Astrocyte (in vitro differentiated cells and primary cell): ENCODE results near the gene RNF149. TPM values are rescaled to one million over a fixed set of nuclear protein-coding genes. Genes with fewer than 3 reads are reported as not detected.
"Not testable (repeated sequence)": the region's sequence is repeated elsewhere in the genome, so short reads cannot be mapped to it uniquely, and the experiment has no call there.

Experiments used
- DNase-seq: peaks from one replicate; pipeline ENCODE4 v3.0.0-alpha.2; 2010; ENCODE audit warnings: low read depth
- FAIRE-seq: peaks from 2 replicates; lab custom pipeline; 2011; peaks lifted over from hg19 to GRCh38; lab: Jason Lieb, UNC
- H2AFZ ChIP-seq: 2 replicates; pipeline ENCODE4 v1.6.0; 2012; ENCODE audit warnings: low read depth, low read length, inconsistent platforms
- H3K27ac ChIP-seq: 2 replicates; pipeline ENCODE4 v1.5.1; 2011; ENCODE audit warnings: low read depth, low read length, inconsistent platforms
- H3K27me3 ChIP-seq: 2 replicates; pipeline ENCODE4 v1.6.0; 2011; ENCODE audit warnings: low read length, inconsistent platforms; ENCODE audit not compliant: insufficient read depth
- H3K36me3 ChIP-seq: 2 replicates; pipeline ENCODE4 v1.5.1; 2011; ENCODE audit warnings: low read length, inconsistent platforms; ENCODE audit not compliant: insufficient read depth
- H3K4me1 ChIP-seq: 2 replicates; pipeline ENCODE4 v1.5.1; 2011; ENCODE audit warnings: low read length, inconsistent platforms; ENCODE audit not compliant: insufficient read depth
- H3K4me2 ChIP-seq: 2 replicates; pipeline ENCODE4 v1.6.0; 2012; ENCODE audit warnings: low read length, inconsistent platforms
- H3K4me3 ChIP-seq: 2 replicates; pipeline ENCODE4 v1.5.1; 2011; ENCODE audit warnings: low read depth, mild to moderate bottlenecking, low read length, inconsistent platforms; ENCODE audit not compliant: insufficient read depth
- H3K79me2 ChIP-seq: 2 replicates; pipeline ENCODE4 v1.6.0; 2012; ENCODE audit warnings: mild to moderate bottlenecking, low read length, inconsistent platforms; ENCODE audit not compliant: insufficient read depth
- H3K9ac ChIP-seq: 2 replicates; pipeline ENCODE4 v1.6.0; 2012; ENCODE audit warnings: mild to moderate bottlenecking, low read length, inconsistent platforms
- H3K9me3 ChIP-seq: 2 replicates; pipeline ENCODE4 v1.5.1; 2012; ENCODE audit warnings: low read depth, mild to moderate bottlenecking, low read length, inconsistent platforms; ENCODE audit not compliant: insufficient read depth
- H4K20me1 ChIP-seq: 2 replicates; pipeline ENCODE4 v1.6.0; 2012; ENCODE audit warnings: low read length, inconsistent platforms; ENCODE audit not compliant: insufficient read depth
- H3K27ac Mint-ChIP-seq: one replicate; pipeline ENCODE4 v1.8.0; 2021; ENCODE audit warnings: mild to moderate bottlenecking, mixed read lengths; ENCODE audit not compliant: unreplicated experiment
- H3K27me3 Mint-ChIP-seq: one replicate; pipeline ENCODE4 v1.8.0; 2021; ENCODE audit warnings: low read depth, mixed read lengths; ENCODE audit not compliant: unreplicated experiment
- H3K36me3 Mint-ChIP-seq: one replicate; pipeline ENCODE4 v1.8.0; 2021; ENCODE audit warnings: low read depth, mixed read lengths; ENCODE audit not compliant: unreplicated experiment
- H3K4me1 Mint-ChIP-seq: one replicate; pipeline ENCODE4 v1.8.0; 2021; ENCODE audit warnings: low read depth, mixed read lengths; ENCODE audit not compliant: unreplicated experiment
- H3K4me3 Mint-ChIP-seq: one replicate; pipeline ENCODE4 v1.8.0; 2021; ENCODE audit warnings: mild to moderate bottlenecking, moderate library complexity, mixed read lengths; ENCODE audit not compliant: unreplicated experiment
- H3K9me3 Mint-ChIP-seq: one replicate; pipeline ENCODE4 v1.8.0; 2021; ENCODE audit warnings: mild to moderate bottlenecking, mixed read lengths; ENCODE audit not compliant: unreplicated experiment
- EZH2 ChIP-seq: IDR thresholded peaks from 2 replicates; pipeline ENCODE4 v1.6.1; 2012; ENCODE audit warnings: mild to moderate bottlenecking, low read length, inconsistent platforms; ENCODE audit not compliant: insufficient read depth
- total RNA-seq: library from RNA; stranded (reverse); gene quantifications from 2 replicates; pipeline ENCODE4 v1.2.1, GENCODE V29; 2021
- TF ChIP-seq, protein P1 (sequence below): IDR thresholded peaks from 2 replicates; pipeline ENCODE4 v1.5.1; 2011; ENCODE audit warnings: low read depth, mild to moderate bottlenecking, inconsistent platforms, low read length, moderate library complexity; ENCODE audit not compliant: insufficient read depth

The RNF149 gene
- total RNA-seq, 1 donor from 2014 or later, result 36.4 TPM

DNA sequence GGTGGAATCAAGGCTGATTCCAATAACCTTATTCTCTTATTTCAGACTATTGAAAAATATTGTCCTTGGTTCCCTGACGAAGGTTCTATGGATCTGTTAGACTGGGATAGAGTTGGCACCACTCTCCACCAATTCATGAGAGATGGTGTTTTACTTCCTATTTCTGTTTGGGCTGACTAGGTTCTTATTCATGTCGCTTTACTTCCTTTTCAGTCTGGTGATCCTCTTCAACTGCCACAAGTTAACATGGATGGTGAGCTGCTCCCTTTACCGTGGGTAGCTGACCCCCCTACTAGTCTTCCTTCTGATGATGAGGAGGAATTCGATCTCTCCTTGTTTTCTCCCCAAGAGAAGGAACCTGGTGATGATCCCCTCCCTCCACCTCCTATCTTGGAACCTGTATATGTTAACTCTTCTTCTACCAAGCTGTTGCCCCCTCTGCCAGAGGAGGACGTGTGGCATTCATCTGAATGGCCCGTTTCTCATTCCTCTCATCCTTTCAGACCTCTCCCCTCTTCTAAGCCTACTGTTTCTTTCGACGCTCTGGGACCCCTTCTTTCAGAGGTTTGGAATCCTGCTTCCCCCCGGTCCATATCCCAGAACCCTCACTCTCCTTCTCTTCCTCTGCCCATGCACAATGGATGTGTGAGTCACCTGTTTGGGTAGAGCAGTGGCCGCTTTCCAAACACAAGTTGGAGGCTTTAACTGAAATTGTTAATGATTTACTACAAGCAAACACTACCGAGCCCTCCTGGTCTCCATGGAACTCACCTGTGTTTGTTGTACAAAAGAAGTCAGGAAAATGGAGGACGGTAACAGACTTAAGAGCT, 69.4 kb downstream of the RNF149 start:
- H3K27me3 ChIP-seq, result no peaks in the 10 kb centered on the region
- H3K4me3 Mint-ChIP-seq, result no peak overlapping the region
- TF ChIP-seq, protein P1, sequence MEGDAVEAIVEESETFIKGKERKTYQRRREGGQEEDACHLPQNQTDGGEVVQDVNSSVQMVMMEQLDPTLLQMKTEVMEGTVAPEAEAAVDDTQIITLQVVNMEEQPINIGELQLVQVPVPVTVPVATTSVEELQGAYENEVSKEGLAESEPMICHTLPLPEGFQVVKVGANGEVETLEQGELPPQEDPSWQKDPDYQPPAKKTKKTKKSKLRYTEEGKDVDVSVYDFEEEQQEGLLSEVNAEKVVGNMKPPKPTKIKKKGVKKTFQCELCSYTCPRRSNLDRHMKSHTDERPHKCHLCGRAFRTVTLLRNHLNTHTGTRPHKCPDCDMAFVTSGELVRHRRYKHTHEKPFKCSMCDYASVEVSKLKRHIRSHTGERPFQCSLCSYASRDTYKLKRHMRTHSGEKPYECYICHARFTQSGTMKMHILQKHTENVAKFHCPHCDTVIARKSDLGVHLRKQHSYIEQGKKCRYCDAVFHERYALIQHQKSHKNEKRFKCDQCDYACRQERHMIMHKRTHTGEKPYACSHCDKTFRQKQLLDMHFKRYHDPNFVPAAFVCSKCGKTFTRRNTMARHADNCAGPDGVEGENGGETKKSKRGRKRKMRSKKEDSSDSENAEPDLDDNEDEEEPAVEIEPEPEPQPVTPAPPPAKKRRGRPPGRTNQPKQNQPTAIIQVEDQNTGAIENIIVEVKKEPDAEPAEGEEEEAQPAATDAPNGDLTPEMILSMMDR, result no peak
- TF ChIP-seq EZH2, result no peak
- peaks cover 14% of the 10 kb centered on the region for H3K36me3 Mint-ChIP-seq
- H3K4me2 ChIP-seq, result no peak overlapping the region
- no peaks in the 10 kb centered on the region for H3K36me3 ChIP-seq
- no peaks in the 10 kb centered on the region for H3K79me2 ChIP-seq
- no peak overlapping the region for H3K9ac ChIP-seq
- H3K4me3 ChIP-seq, result no peak overlapping the region
- H3K4me1 ChIP-seq, result no peaks in the 10 kb centered on the region
- no peaks in the 10 kb centered on the region for H4K20me1 ChIP-seq
- DNase-seq (no peak), FAIRE-seq (no peak)
- H3K9me3 Mint-ChIP-seq, result peaks cover 10% of the 10 kb centered on the region
- H3K27me3 Mint-ChIP-seq, result no peaks in the 10 kb centered on the region
- H3K27ac ChIP-seq, result no peak overlapping the region
- H3K9me3 ChIP-seq, result no peaks in the 10 kb centered on the region
- H3K4me1 Mint-ChIP-seq, result peaks cover 20% of the 10 kb centered on the region
- H2AFZ ChIP-seq, result no peak overlapping the region
- peak overlapping the region; percentile 64 for H3K27ac Mint-ChIP-seq

- not testable (repeated sequence) for H3K27me3 Mint-ChIP-seq, H3K36me3 ChIP-seq, H3K79me2 ChIP-seq, FAIRE-seq, H2AFZ ChIP-seq, H3K9ac ChIP-seq, H3K27me3 ChIP-seq, H3K9me3 ChIP-seq, H3K4me2 ChIP-seq, H3K27ac ChIP-seq, H3K4me3 ChIP-seq, H3K9me3 Mint-ChIP-seq, DNase-seq, H3K4me1 ChIP-seq, H4K20me1 ChIP-seq
- Mint-ChIP-seq H3K36me3 (peaks cover 14% of the 10 kb centered on the region), H3K27ac (peak overlapping the region; percentile 86), H3K4me3 (peak overlapping the region; percentile 34), H3K4me1 (peaks cover 20% of the 10 kb centered on the region)
Observed at GRCh38 chr2:101237944-101238343, 70.6 kb downstream of the RNF149 start.

GRCh38 chr2:101235956-101236355, 72.5 kb downstream of the RNF149 start:
- not testable (repeated sequence) for FAIRE-seq, H3K27me3 ChIP-seq
- H3K36me3 Mint-ChIP-seq, result peaks cover 14% of the 10 kb centered on the region

More at GRCh38 chr2:101235956-101236355, 72.5 kb downstream of the RNF149 start:
- H3K4me3 Mint-ChIP-seq, H3K27me3 Mint-ChIP-seq, H3K4me1 ChIP-seq, H3K27ac Mint-ChIP-seq, H4K20me1 ChIP-seq, H3K4me3 ChIP-seq, H3K36me3 ChIP-seq, H2AFZ ChIP-seq, H3K4me2 ChIP-seq, H3K27ac ChIP-seq, H3K79me2 ChIP-seq, H3K9me3 Mint-ChIP-seq, DNase-seq, H3K9me3 ChIP-seq, H3K9ac ChIP-seq: not testable (repeated sequence)
- peaks cover 28% of the 10 kb centered on the region for H3K4me1 Mint-ChIP-seq
